Measurements from ENCODE around the gene NOX5. TPM values are rescaled to one million over a fixed set of nuclear protein-coding genes. Genes with fewer than 3 reads are reported as not detected.
A peak's percentile ranks its signal among the peaks of the same experiment; 100 is the strongest.

The NOX5 gene
- total RNA-seq, 1 donor from 2014 or later, result 0.17 TPM

DNA sequence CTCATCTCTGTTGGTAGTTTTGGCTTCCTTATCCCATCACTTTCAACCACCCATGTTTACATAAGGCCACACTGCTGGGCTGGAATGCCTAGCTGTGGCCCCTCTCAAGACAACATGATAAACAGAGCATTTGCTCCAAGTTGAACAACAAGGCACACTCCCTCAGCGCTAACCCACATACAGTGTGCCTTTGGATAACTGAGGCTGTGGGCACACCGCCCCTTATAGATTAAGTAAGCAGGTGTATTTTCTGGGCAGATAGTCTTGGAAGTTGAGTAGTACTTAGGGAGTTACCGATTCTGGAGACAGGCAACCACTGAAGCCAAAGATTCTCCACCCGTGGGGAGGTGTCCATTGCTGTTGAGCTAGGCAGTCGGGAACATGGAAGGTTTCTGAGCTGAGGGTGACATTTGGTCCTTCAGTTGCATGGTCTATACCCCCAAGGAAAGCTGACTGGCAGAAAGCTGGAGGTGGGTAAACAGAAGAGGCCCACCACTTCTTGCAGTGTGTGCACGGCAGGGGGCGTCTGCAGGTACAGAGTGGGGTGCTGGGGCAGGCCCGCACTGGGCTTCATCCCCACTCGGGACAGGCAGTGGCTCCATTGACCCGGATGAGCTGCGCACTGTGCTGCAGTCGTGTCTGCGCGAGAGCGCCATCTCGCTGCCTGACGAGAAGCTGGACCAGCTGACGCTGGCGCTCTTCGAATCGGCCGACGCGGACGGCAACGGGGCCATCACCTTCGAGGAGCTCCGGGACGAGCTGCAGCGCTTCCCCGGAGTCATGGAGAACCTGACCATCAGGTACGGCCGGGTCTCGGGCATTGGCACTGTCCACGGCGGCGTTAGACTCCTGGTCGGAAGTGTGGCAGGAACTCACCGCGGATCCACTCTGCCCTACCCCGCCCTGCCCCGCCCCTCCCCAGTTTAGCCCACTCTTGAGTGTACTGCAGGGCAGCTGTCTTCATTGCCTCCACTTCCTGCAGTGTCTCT, 16.8 kb downstream of the NOX5 start:
- Histone ChIP-seq H3K27me3 (ENCODE audit: control insufficient read depth, insufficient read depth, low read length) (no peaks in the 10 kb centered on the region), H3K36me3 (ENCODE audit: control insufficient read depth, insufficient read depth, low read length) (no peaks in the 10 kb centered on the region), H3K4me3 (ENCODE audit: low read depth, low read length) (peak overlapping the region; percentile 25)
- TF ChIP-seq, protein P1, sequence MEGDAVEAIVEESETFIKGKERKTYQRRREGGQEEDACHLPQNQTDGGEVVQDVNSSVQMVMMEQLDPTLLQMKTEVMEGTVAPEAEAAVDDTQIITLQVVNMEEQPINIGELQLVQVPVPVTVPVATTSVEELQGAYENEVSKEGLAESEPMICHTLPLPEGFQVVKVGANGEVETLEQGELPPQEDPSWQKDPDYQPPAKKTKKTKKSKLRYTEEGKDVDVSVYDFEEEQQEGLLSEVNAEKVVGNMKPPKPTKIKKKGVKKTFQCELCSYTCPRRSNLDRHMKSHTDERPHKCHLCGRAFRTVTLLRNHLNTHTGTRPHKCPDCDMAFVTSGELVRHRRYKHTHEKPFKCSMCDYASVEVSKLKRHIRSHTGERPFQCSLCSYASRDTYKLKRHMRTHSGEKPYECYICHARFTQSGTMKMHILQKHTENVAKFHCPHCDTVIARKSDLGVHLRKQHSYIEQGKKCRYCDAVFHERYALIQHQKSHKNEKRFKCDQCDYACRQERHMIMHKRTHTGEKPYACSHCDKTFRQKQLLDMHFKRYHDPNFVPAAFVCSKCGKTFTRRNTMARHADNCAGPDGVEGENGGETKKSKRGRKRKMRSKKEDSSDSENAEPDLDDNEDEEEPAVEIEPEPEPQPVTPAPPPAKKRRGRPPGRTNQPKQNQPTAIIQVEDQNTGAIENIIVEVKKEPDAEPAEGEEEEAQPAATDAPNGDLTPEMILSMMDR (IDR thresholded peaks at IDR 0.05; ENCODE audit: insufficient read depth, low read length, poor library complexity, severe bottlenecking), result peak; percentile 83
- DNase-seq (ENCODE audit: low read depth), result peak; percentile 31

DNA sequence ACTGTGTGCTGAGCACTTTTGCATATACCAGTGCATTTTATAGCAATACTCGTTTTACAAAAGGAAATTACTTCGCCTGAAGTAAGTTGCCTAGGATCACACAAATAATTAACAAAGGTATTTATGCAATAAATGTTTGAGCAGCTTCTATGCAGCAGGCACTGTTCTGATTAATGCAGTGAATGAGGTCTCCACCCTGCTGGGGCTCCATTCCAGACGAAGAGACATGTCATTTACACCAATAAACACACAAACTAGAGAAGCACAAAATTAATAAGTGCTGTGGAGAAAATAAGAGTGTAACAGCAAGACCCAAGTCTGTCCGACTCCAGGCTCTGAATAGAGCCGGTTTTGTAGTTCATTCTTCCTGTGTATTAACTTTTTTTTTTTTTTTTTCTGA, 17.5 kb downstream of the NOX5 start:
- no peak for DNase-seq (ENCODE audit: low read depth)
- TF ChIP-seq, protein P1 (IDR thresholded peaks at IDR 0.05; ENCODE audit: insufficient read depth, low read length, poor library complexity, severe bottlenecking), result no peak
- H3K27me3 ChIP-seq (ENCODE audit: control insufficient read depth, insufficient read depth, low read length), result no peaks in the 10 kb centered on the region
- H3K36me3 ChIP-seq (ENCODE audit: control insufficient read depth, insufficient read depth, low read length), result no peaks in the 10 kb centered on the region
- no peak overlapping the region for H3K4me3 ChIP-seq (ENCODE audit: low read depth, low read length)

DNA sequence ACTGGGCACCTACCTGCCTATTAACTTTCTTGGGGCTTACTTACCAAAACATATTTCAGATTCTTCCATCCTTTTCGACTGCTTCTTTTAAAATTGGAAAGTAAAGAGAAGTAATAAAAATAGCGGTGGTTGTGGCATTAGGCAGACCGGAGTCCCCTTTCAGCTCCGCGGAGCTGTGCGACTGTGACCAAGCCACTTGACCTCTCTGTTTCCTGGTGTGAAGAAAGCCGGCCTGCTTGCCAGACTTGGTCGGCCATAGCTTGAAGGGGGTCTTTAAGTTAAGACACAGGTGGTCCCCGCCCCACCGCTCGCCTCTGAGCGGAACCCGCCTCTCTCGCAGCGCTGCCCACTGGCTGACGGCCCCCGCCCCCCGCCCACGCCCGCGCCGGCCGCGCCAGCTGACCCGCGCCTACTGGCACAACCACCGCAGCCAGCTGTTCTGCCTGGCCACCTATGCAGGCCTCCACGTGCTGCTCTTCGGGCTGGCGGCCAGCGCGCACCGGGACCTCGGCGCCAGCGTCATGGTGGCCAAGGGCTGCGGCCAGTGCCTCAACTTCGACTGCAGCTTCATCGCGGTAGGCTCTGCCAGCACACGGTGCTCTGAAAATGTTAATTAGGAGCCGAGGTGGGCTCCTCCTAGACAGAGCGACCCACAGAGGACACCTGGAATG, 18.3 kb downstream of the NOX5 start:
- Histone ChIP-seq H3K27me3 (ENCODE audit: control insufficient read depth, insufficient read depth, low read length) (no peaks in the 10 kb centered on the region), H3K36me3 (ENCODE audit: control insufficient read depth, insufficient read depth, low read length) (no peaks in the 10 kb centered on the region), H3K4me3 (ENCODE audit: low read depth, low read length) (no peak overlapping the region)
- DNase-seq (ENCODE audit: low read depth), result no peak
- TF ChIP-seq, protein P1 (IDR thresholded peaks at IDR 0.05; ENCODE audit: insufficient read depth, low read length, poor library complexity, severe bottlenecking), result no peak

DNA sequence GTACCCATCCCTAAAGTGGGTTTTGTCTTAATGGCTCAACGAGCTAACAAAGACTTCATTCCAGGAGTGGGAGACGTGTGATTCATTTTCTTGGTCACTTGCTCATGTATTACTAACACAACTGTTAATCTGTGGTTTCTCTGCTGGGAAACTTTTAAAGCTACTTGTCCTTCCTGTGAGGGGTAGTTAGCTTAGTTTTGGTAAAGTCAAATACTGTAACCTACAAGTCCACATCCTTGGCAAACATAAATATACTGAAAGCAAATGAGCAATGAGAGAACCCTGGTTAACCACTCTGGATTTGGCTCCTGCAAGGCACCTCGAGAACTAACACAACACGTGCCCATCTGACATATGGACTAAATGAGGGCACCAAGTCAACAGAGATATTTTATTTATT, 19.9 kb downstream of the NOX5 start:
- Histone ChIP-seq H3K27me3 (ENCODE audit: control insufficient read depth, insufficient read depth, low read length) (no peaks in the 10 kb centered on the region), H3K36me3 (ENCODE audit: control insufficient read depth, insufficient read depth, low read length) (no peaks in the 10 kb centered on the region), H3K4me3 (ENCODE audit: low read depth, low read length) (no peak overlapping the region)
- DNase-seq (ENCODE audit: low read depth), result peak; percentile 77
- TF ChIP-seq, protein P1 (IDR thresholded peaks at IDR 0.05; ENCODE audit: insufficient read depth, low read length, poor library complexity, severe bottlenecking), result no peak

DNA sequence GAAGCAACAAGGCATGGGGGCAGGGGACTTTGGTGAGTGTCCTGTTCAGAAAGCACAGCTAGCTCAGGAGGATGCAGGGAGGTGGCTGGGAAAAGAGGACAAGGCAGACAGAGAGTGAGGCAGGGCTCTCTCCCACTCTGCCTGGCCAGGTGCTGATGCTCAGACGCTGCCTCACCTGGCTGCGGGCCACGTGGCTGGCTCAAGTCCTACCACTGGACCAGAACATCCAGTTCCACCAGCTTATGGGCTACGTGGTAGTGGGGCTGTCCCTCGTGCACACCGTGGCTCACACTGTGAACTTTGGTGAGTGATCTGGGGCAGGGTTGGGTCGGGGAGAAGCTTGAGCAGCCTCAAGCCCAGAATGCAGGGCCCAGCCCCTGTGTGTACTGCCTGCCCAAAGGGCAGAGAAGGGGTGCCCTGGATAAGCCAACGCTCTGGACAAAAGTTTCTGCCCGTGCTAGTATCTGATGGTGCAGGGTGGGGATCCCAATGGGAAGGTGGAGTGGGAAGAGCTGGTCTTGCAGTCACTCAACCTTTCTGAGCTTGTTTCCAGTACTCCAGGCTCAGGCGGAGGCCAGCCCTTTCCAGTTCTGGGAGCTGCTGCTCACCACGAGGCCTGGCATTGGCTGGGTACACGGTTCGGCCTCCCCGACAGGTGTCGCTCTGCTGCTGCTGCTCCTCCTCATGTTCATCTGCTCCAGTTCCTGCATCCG, 20.9 kb downstream of the NOX5 start:
- DNase-seq (ENCODE audit: low read depth), result no peak
- TF ChIP-seq, protein P1 (IDR thresholded peaks at IDR 0.05; ENCODE audit: insufficient read depth, low read length, poor library complexity, severe bottlenecking), result peak; percentile 6
- H3K36me3 ChIP-seq (ENCODE audit: control insufficient read depth, insufficient read depth, low read length), result no peaks in the 10 kb centered on the region
- H3K27me3 ChIP-seq (ENCODE audit: control insufficient read depth, insufficient read depth, low read length), result no peaks in the 10 kb centered on the region
- H3K4me3 ChIP-seq (ENCODE audit: low read depth, low read length), result no peak overlapping the region

Measured in kidney epithelial cell (primary cell).